AG04450 (cell line): ENCODE measurements around the gene HELZ2. TPM values are rescaled to one million over a fixed set of nuclear protein-coding genes. Genes with fewer than 3 reads are reported as not detected.
"Not testable (repeated sequence)": the region's sequence is repeated elsewhere in the genome, so short reads cannot be mapped to it uniquely, and the experiment has no call there.

Source experiments
- CTCF ChIA-PET: fragments of 300-600, 350-600 bp; formaldehyde crosslinking; extraction: SDS; loops from one replicate; lab custom pipeline; 2022; ENCODE audit warnings: antibody characterized with exemption, inconsistent platforms; lab: Charles Lee
- POLR2A ChIA-PET: fragments of 350-600 bp; formaldehyde crosslinking; extraction: SDS; loops from one replicate; lab custom pipeline; 2021; ENCODE audit warnings: antibody characterized with exemption, inconsistent platforms; lab: Yijun Ruan, JAX
- DNase-seq: peaks from one replicate; pipeline ENCODE4 v3.0.0-alpha.2; 2011; ENCODE audit warnings: low read depth, low spot score
- H3K27ac ChIP-seq: one replicate; pipeline ENCODE4 v1.5.1; 2012; ENCODE audit warnings: low read depth, low read length, control low read depth
- H3K27me3 ChIP-seq: one replicate; pipeline ENCODE4 v1.6.0; 2012; ENCODE audit warnings: low read length; ENCODE audit not compliant: control insufficient read depth, insufficient read depth
- H3K4me3 ChIP-seq: 2 replicates; pipeline ENCODE4 v1.5.1; 2011; ENCODE audit warnings: mild to moderate bottlenecking, low read depth, low read length, control low read depth
- H3K9me3 ChIP-seq: 2 replicates; pipeline ENCODE4 v1.5.1; 2012; ENCODE audit warnings: low read length; ENCODE audit not compliant: control insufficient read depth, insufficient read depth
- CTCF ChIP-seq: IDR thresholded peaks from 2 replicates; pipeline ENCODE4 v1.5.1; 2011; ENCODE audit warnings: low read depth, low read length, control low read depth, inconsistent platforms
- polyA plus RNA-seq: library from polyadenylated mRNA; depleted of rRNA; stranded (reverse); fragments of >200 nt; gene quantifications from 2 replicates; pipeline ENCODE4 v1.2.3, GENCODE V29; 2011

The HELZ2 gene
- polyA plus RNA-seq, 1 experiment = 4.6 TPM

- H3K4me3 ChIP-seq = no peak overlapping the region
- ChIA-PET POLR2A (no interaction called here), CTCF (interaction anchor here (0.5 to 1.0 kb wide), 2 partner anchors 23 to 410 kb away, joined by 3 to 6 read pairs; no protein-coding TSS in a partner anchor)
- no peak for DNase-seq
- no peaks in the 10 kb centered on the region for H3K27me3 ChIP-seq
- no peak for TF ChIP-seq CTCF
- H3K9me3 ChIP-seq = peaks cover 6% of the 10 kb centered on the region; the same call in 1 of the 2 replicates
- no peak overlapping the region for H3K27ac ChIP-seq
Measured at GRCh38 chr20:63560856-63561609, 13.0 kb downstream of the HELZ2 start.

GRCh38 chr20:63560333-63560805 is 13.7 kb downstream of the HELZ2 start:
- POLR2A ChIA-PET = no interaction called here
- Histone ChIP-seq H3K4me3 (no peak overlapping the region), H3K27ac (no peak overlapping the region), H3K9me3 (peaks cover 6% of the 10 kb centered on the region; the same call in 1 of the 2 replicates), H3K27me3 (no peaks in the 10 kb centered on the region)
- CTCF ChIA-PET = interaction anchor here (0.5 kb wide), 1 partner anchor 411 kb away, joined by 6 read pairs; no protein-coding TSS in a partner anchor
- DNase-seq = no peak
- TF ChIP-seq CTCF = no peak

DNA sequence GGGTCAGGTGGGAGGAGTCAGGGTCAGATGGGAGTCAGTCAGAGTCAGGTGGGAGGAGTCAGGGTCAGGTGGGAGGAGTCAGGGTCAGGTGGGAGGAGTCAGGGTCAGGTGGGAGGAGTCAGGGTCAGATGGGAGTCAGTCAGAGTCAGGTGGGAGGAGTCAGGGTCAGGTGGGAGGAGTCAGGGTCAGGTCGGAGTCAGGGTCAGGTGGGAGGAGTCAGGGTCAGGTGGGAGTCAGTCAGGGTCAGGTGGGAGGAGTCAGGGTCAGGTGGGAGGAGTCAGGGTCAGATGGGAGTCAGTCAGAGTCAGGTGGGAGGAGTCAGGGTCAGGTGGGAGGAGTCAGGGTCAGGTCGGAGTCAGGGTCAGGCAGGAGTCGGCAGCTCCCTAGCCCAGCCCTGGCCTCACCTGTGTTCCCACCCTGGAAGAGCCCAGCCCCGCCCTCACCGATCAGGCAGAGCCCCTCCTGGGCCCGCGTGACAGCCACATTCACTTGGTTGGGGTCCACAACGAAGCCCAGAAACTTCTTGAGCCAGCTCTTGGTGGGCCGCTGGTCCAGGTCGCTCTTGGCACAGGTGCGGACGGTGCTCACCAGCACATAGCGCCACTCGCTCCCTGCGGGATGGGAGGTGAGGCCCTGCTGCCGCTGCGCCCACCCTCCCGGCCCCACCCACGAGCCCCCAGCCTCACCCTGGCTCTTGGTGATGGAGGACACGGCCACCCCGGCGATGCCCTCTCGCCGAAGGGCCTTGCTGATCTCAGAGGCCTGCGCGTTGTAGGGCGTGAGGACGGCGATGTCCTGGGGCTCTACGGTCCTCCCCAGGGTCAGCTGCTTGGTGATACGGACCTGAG is 14.3 kb downstream of the HELZ2 start:
- H3K9me3 ChIP-seq, H3K27ac ChIP-seq, POLR2A ChIA-PET, H3K27me3 ChIP-seq, H3K4me3 ChIP-seq, DNase-seq, CTCF ChIA-PET: not testable (repeated sequence)

DNA sequence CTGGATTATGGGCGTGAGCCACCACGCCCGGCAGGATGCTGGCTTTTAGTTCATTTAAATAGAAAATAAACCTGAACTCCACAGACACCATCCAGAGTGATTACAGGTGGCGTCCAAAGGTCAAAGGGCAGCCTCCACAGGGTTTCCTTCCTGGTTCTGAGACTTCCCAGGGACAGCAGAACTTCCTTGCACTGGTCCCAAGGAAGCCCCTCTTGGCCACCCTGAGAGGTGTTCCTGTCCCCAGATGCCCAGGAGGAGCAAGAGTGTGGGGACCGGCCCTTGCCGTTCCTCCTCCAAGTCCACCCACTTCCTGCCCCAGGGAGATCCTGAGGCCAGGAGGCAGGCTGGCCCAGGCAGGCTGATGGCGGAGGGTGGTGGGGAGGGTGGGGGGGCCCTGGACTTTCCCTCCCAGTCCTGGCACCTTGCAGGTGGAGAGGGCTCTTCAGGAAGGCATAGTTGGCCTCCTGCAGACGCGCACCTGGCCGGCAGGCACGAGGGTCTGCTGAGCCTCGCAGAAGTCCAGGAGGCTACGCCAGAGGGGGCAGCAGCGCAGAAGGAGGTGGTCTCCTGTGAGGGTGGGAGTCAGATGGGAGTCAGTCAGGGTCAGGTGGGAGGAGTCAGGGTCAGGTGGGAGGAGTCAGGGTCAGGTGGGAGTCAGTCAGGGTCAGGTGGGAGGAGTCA is 15.1 kb downstream of the HELZ2 start:
- Histone ChIP-seq H3K9me3 (peaks cover 6% of the 10 kb centered on the region; the same call in 1 of the 2 replicates), H3K27ac (no peak overlapping the region), H3K4me3 (no peak overlapping the region), H3K27me3 (no peaks in the 10 kb centered on the region)
- ChIA-PET POLR2A (no interaction called here), CTCF (no interaction called here)
- no peak for TF ChIP-seq CTCF
- no peak for DNase-seq

- no peak for DNase-seq
- ChIA-PET CTCF (no interaction called here), POLR2A (interaction anchor here (0.6 kb wide), 1 partner anchor 14 kb away, joined by 3 read pairs; no protein-coding TSS in a partner anchor)
- TF ChIP-seq CTCF = no peak
- Histone ChIP-seq H3K9me3 (peaks cover 15% of the 10 kb centered on the region; the same call in 1 of the 2 replicates), H3K27me3 (peaks cover 2% of the 10 kb centered on the region), H3K27ac (no peak overlapping the region), H3K4me3 (no peak overlapping the region)
Measured at GRCh38 chr20:63557481-63557891, 16.6 kb downstream of the HELZ2 start.
